Transverse colon (tissue), 3 donors: ENCODE data around the gene IL1RAPL1.

Experiments
- POLR2A ChIP-seq: fragments of 450-650 bp; IDR thresholded peaks from one replicate; pipeline ENCODE4 v1.6.1; 2016; ENCODE audit warnings: antibody characterized with exemption, mild to moderate bottlenecking, moderate library complexity
- TF ChIP-seq, protein P1 (sequence below), 5 experiments: fragments of 200-600 bp in 3 of 5; fragments of 450-650 bp in 2 of 5; sonication (generic) in 3 of 5; IDR thresholded peaks; 1 replicate in 2 of 5; 2 replicates in 3 of 5; pipeline ENCODE4 v1.5.1; 2016 to 2017; ENCODE audit warnings: antibody characterized with exemption in 5 of 5, inconsistent platforms in 3 of 5, mild to moderate bottlenecking in 2 of 5, moderate library complexity in 1 of 5

DNA sequence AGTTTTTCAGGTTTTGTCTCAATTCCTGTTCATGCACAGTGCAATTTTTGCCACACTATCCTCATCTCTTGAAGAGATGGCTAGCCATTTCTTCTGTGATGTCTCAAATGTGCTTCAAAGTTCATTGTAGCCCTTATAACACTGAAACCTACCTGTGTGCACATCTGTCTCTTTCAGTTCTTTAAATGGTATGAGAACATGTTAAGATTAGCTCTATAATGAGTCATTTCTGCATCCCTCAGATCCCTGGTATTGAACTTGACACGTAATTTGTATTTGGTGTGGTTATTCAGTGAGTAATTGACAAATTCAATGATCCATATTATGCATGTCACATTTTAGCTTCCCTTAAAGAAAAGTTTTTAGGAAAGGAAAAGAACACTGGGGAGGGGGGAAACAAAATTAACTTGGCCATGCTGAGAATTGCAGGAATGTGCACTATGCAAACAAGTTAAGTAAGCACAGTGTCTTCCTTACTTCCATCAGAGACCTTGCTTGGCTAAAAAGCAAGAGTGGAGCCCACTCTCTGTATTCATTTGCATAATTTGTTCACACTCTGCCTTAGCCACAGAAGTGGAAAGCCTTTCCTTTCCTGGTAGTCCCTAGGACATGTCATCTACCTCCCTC lies 968.3 kb downstream of the IL1RAPL1 start:
- TF ChIP-seq POLR2A: no peak
- TF ChIP-seq, protein P1, sequence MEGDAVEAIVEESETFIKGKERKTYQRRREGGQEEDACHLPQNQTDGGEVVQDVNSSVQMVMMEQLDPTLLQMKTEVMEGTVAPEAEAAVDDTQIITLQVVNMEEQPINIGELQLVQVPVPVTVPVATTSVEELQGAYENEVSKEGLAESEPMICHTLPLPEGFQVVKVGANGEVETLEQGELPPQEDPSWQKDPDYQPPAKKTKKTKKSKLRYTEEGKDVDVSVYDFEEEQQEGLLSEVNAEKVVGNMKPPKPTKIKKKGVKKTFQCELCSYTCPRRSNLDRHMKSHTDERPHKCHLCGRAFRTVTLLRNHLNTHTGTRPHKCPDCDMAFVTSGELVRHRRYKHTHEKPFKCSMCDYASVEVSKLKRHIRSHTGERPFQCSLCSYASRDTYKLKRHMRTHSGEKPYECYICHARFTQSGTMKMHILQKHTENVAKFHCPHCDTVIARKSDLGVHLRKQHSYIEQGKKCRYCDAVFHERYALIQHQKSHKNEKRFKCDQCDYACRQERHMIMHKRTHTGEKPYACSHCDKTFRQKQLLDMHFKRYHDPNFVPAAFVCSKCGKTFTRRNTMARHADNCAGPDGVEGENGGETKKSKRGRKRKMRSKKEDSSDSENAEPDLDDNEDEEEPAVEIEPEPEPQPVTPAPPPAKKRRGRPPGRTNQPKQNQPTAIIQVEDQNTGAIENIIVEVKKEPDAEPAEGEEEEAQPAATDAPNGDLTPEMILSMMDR (IDR thresholded peaks at IDR 0.05): no peak
